Fibroblast of lung (primary cell): ENCODE measurements around the gene DNAH1. TPM values are rescaled to one million over a fixed set of nuclear protein-coding genes. Genes with fewer than 3 reads are reported as not detected.

Experiments used
- DNase-seq, 2 donors: peaks; one replicate each; pipeline versions ENCODE4 v3.0.0 to v3.0.0-alpha.2; 2010; ENCODE audit warnings: low read depth in 2 of 2
- H2AFZ ChIP-seq: 2 replicates; pipeline ENCODE4 v1.5.1; 2012; ENCODE audit warnings: low read length, control low read depth, inconsistent platforms
- H3K27ac ChIP-seq: 2 replicates; pipeline ENCODE4 v1.5.1; 2011; ENCODE audit warnings: low read length, control low read depth; ENCODE audit not compliant: insufficient read depth
- H3K27me3 ChIP-seq: 2 replicates; pipeline ENCODE4 v1.5.1; 2011; ENCODE audit warnings: mild to moderate bottlenecking, low read length; ENCODE audit not compliant: control insufficient read depth, insufficient read depth
- H3K36me3 ChIP-seq: 2 replicates; pipeline ENCODE4 v1.5.1; 2011; ENCODE audit warnings: low read length; ENCODE audit not compliant: control insufficient read depth, insufficient read depth
- H3K4me1 ChIP-seq: 2 replicates; pipeline ENCODE4 v1.5.1; 2011; ENCODE audit warnings: low read length; ENCODE audit not compliant: control insufficient read depth, insufficient read depth; ENCODE audit errors: extremely low read depth
- H3K4me2 ChIP-seq: 2 replicates; pipeline ENCODE4 v1.5.1; 2011; ENCODE audit warnings: low read length, control low read depth; ENCODE audit not compliant: insufficient read depth; ENCODE audit errors: extremely low read depth
- H3K4me3 ChIP-seq, 4 experiments: fragments of 200-600 bp in 1 of 4; sonication (generic) in 1 of 4; replicated peaks in 1 of 4; 2 replicates each; pipeline ENCODE4 v1.5.1; 2011 to 2016; ENCODE audit warnings: low read length in 4 of 4, low read depth in 3 of 4, mild to moderate bottlenecking in 3 of 4, control low read depth in 2 of 4, inconsistent platforms in 1 of 4, mixed read lengths in 1 of 4; ENCODE audit not compliant: insufficient read depth in 1 of 4; ENCODE audit errors: control extremely low read depth in 1 of 4
- H3K79me2 ChIP-seq: 2 replicates; pipeline ENCODE4 v1.5.1; 2012; ENCODE audit warnings: mild to moderate bottlenecking, low read length, inconsistent platforms; ENCODE audit not compliant: control insufficient read depth, insufficient read depth
- H3K9ac ChIP-seq: 2 replicates; pipeline ENCODE4 v1.5.1; 2011; ENCODE audit warnings: mild to moderate bottlenecking, low read length, control low read depth; ENCODE audit not compliant: insufficient read depth
- H3K9me3 ChIP-seq: 2 replicates; pipeline ENCODE4 v1.5.1; 2012; ENCODE audit warnings: low read depth, low read length; ENCODE audit not compliant: control insufficient read depth, insufficient read depth
- H4K20me1 ChIP-seq: 2 replicates; pipeline ENCODE4 v1.5.1; 2011; ENCODE audit warnings: low read length; ENCODE audit not compliant: control insufficient read depth, insufficient read depth; ENCODE audit errors: extremely low read depth
- CTCF ChIP-seq, 2 donors: IDR thresholded peaks in 1 of 2; conservative IDR thresholded peaks in 1 of 2; 1 replicate in 1 of 2; 2 replicates in 1 of 2; pipeline ENCODE4 v1.5.1; 2011 to 2012; ENCODE audit warnings: low read length in 2 of 2, control low read depth in 1 of 2, inconsistent platforms in 1 of 2, low read depth in 1 of 2, mild to moderate bottlenecking in 1 of 2
- EZH2 ChIP-seq: IDR thresholded peaks from 2 replicates; pipeline ENCODE4 v1.5.1; 2012; ENCODE audit warnings: low read length, control low read depth, mild to moderate bottlenecking; ENCODE audit errors: missing control alignments
- polyA plus RNA-seq, 2 donors: library from polyadenylated mRNA; depleted of rRNA in 1 of 2; stranded (reverse) in 1 of 2; unstranded in 1 of 2; fragments of >200 nt; gene quantifications; 2 replicates each; pipeline ENCODE4 v1.2.1, GENCODE V29; 2011 to 2012; ENCODE audit warnings: missing spikeins in 1 of 2
- total RNA-seq: library from RNA; depleted of rRNA; stranded (reverse); fragments of >200 nt; gene quantifications from 2 replicates; pipeline ENCODE4 v1.2.1, GENCODE V29; 2014

Gene DNAH1
- total and polyA plus RNA-seq, 2 donors (not counting 1 experiment from before 2014, with no cell fraction given), result 1.9 to 3.0 TPM

- Histone ChIP-seq H3K27ac (no peak overlapping the region), H3K36me3 (no peaks in the 10 kb centered on the region), H3K4me2 (no peak overlapping the region), H3K9me3 (no peaks in the 10 kb centered on the region), H4K20me1 (no peaks in the 10 kb centered on the region), H2AFZ (no peak overlapping the region), H3K9ac (no peak overlapping the region), H3K4me3 (no peak overlapping the region), H3K79me2 (no peaks in the 10 kb centered on the region), H3K27me3 (peaks cover 9% of the 10 kb centered on the region), H3K4me1 (no peaks in the 10 kb centered on the region)
- TF ChIP-seq CTCF (conservative IDR thresholded peaks at IDR 0.05 in 1 of 2, IDR thresholded peaks at IDR 0.05 in 1 of 2; ENCODE audit: low read depth in 1 of 2, low read length in 2 of 2) (no peak), EZH2 (no peak)
- DNase-seq, result peak in 1 of 2 donors; percentile 77
These were observed 120.5 kb downstream of the DNAH1 start for GRCh38 chr3:52436500-52437149.

- H3K4me1 ChIP-seq, result no peaks in the 10 kb centered on the region
- no peak for DNase-seq
- no peaks in the 10 kb centered on the region for H4K20me1 ChIP-seq
- no peaks in the 10 kb centered on the region for H3K9me3 ChIP-seq
- H3K4me2 ChIP-seq, result no peak overlapping the region
- no peak overlapping the region for H2AFZ ChIP-seq
- H3K4me3 ChIP-seq, result no peak overlapping the region
- no peaks in the 10 kb centered on the region for H3K79me2 ChIP-seq
- H3K27ac ChIP-seq, result no peak overlapping the region
- H3K9ac ChIP-seq, result no peak overlapping the region
- peaks cover 9% of the 10 kb centered on the region for H3K27me3 ChIP-seq
- no peaks in the 10 kb centered on the region for H3K36me3 ChIP-seq
- no peak for TF ChIP-seq CTCF (conservative IDR thresholded peaks at IDR 0.05 in 1 of 2, IDR thresholded peaks at IDR 0.05 in 1 of 2; ENCODE audit: low read depth in 1 of 2, low read length in 2 of 2)
- TF ChIP-seq EZH2, result no peak
These were observed 121.4 kb downstream of the DNAH1 start for GRCh38 chr3:52437326-52438103.

- Histone ChIP-seq H3K27me3 (peaks cover 9% of the 10 kb centered on the region), H4K20me1 (no peaks in the 10 kb centered on the region), H3K27ac (no peak overlapping the region), H3K79me2 (no peaks in the 10 kb centered on the region), H3K9me3 (no peaks in the 10 kb centered on the region), H2AFZ (no peak overlapping the region), H3K4me2 (no peak overlapping the region), H3K4me3 (no peak overlapping the region), H3K9ac (no peak overlapping the region), H3K4me1 (no peaks in the 10 kb centered on the region), H3K36me3 (no peaks in the 10 kb centered on the region)
- DNase-seq, result no peak
- TF ChIP-seq EZH2, result no peak
- no peak for TF ChIP-seq CTCF (conservative IDR thresholded peaks at IDR 0.05 in 1 of 2, IDR thresholded peaks at IDR 0.05 in 1 of 2; ENCODE audit: low read depth in 1 of 2, low read length in 2 of 2)
These were observed 121.9 kb downstream of the DNAH1 start for GRCh38 chr3:52438104-52438376.
